T-helper 2 cell treated with Interferon-gamma antibody and Interleukin-4, amounts not matched to agents 100 ng/mL and 5 ng/mL, for 36 hours (primary cell): ENCODE measurements around the gene NKG7. TPM values are rescaled to one million over a fixed set of nuclear protein-coding genes. Genes with fewer than 3 reads are reported as not detected.
"Not testable (repeated sequence)": the region's sequence is repeated elsewhere in the genome, so short reads cannot be mapped to it uniquely, and the experiment has no call there.

Experiments
- intact Hi-C: fragments of 100-400 bp; cut with micrococcal nuclease; formaldehyde crosslinking; loops from one replicate; pipeline ENCODE4 v1.15.1; 2023
- total RNA-seq: library from RNA; stranded (reverse); gene quantifications from 2 replicates; pipeline ENCODE4 v1.2.3, GENCODE V29; 2022

The NKG7 gene
- 135 and 136 TPM in 2 replicates for total RNA-seq

GRCh38 chr19:51372649-51373504 is at the start of gene NKG7:
Gene NKG7, minus strand, starts transcription at chr19:51372654. Its CDS starts 119 bp downstream, at chr19:51372535.
- intact Hi-C loops, result no loop called here

- intact Hi-C loops, result loop anchor here (1.0 kb wide), 1 partner anchor 93 kb away; no protein-coding TSS in a partner anchor
Measured at GRCh38 chr19:51422053-51422448, 49.6 kb upstream of the NKG7 start.

DNA sequence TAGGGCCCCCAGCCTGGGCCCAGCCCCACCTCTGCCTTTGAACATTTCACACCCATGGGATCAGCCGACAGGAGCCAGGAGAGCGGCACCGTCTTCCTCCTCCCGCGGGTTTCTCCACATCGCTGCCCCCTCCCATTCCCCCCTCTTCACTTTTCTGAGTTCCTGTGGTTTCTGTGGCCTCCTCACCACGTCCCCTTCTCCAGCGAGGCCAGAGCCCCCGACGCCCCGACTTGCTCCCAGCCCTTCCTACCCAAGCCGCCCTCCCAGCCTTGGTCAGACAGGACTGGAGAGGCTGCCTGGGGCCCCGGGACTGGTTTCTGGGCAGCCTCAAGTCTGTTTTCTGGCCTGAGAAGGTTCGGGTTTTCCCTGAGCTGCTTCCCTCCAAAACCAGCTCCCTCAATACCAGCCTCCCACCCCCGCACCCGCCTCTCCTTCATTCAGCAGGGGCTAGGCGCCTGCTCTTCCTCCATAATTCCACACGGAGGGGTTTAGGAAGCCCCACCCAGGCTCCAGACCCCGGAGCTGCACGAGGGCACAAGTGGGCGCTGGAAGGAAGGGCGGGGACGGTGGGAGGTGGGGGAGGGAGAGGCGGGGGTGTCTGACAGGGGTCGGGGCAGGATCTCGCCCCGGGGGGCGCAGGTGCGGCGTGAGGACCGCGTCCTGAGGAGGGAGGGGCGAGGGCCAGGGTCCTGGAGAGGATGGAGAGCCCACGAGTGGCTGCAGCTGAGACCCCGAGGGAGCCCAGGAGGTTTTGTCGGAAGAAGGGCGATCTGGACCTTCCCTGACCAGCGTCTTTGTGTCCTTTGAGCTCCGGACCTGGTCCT is 49.0 kb upstream of the NKG7 start:
- intact Hi-C loops, result loop anchor here (1.0 kb wide), 1 partner anchor 94 kb away; no protein-coding TSS in a partner anchor

DNA sequence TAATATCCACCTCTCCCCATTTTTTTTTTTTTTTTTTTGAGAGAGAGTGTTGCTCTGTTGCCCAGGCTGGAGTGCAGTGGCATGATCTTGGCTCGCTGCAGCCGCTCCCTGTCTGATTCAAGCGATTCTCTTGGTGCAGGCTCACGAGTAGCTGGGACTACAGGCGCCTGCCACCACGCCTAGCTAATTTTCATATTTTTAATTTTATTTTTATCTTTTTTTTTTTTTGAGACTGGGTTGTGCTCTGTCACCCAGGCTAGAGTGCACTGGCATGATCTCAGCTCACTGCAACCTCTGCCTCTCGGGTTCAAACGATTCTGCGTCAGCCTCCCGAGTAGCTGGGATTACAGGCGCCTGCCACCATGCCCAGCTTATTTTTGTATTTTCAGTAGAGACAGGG is 48.1 kb upstream of the NKG7 start:
- intact Hi-C loops, result not testable (repeated sequence)

GRCh38 chr19:51418707-51419106 is 46.3 kb upstream of the NKG7 start:
- intact Hi-C loops, result no loop called here

DNA sequence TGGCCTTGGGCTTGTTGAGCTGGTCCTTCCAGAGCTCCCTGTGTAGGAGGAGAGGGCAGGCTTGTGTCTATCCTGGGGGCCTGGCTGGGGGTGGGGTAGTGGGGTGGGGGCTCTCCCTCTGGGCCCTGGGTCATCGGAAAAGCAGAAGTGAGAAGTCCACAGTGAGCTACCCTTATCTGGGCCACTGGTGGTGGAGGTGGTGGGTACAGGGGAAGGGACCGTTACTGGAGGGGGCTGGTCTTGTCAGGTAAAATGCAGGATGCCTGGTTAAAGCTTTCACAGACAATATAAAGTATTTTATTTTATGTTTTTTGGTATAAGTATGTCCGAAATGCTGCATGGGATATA is 45.3 kb upstream of the NKG7 start:
- intact Hi-C loops, result no loop called here

- intact Hi-C loops, result no loop called here
Measured at GRCh38 chr19:51417107-51417809, 44.8 kb upstream of the NKG7 start, which contains the start of gene SIGLEC10. Gene SIGLEC10, minus strand, starts transcription at chr19:51417642. Its CDS starts 61 bp downstream, at chr19:51417581.

DNA sequence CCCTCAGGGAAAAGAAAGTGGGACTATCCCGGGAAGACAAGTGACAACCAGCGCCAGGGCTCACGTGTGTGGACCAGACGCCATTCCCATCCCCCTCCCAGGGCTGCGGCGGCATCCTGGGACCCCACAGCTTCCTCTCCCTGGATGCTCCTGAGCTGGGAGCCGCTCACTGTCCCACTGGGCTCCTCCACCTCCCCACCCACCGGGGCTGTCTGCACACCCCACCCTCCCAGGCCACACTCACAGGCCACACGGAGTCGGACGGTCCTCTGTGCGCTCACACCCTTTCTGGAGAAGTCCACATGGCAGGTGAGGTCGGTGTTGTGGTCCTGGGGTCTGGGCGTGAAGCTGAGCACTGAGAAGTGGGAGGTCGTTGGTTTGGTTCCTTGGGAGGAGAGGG is 44.0 kb upstream of the NKG7 start:
- intact Hi-C loops, result not testable (repeated sequence)

DNA sequence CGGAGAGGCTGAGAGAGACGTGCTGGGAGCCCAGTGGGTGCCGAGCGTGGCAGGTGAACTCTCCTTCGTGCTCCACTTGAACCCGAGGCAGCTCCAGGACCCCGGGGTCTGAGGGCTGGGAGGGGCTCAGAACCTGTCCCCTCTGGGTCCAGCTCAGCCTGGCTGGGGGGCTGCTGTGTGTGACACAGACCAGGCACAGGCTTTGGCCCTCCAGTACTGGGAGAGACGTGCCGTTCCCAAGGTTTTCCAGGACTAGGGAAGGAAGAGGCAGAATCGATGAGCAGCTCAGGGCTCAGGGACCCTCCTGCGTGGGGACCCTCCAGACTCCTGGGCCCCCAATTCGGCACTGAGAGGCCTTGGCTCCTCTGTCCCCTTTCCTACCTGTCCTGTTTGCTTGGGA is 42.7 kb upstream of the NKG7 start:
- intact Hi-C loops, result no loop called here

GRCh38 chr19:51410950-51411748 is 38.7 kb upstream of the NKG7 start:
- intact Hi-C loops, result no loop called here

- intact Hi-C loops, result loop anchor here (2.0 kb wide), 1 partner anchor 69 kb away; no protein-coding TSS in a partner anchor
Measured at GRCh38 chr19:51407511-51408131, 35.2 kb upstream of the NKG7 start.

DNA sequence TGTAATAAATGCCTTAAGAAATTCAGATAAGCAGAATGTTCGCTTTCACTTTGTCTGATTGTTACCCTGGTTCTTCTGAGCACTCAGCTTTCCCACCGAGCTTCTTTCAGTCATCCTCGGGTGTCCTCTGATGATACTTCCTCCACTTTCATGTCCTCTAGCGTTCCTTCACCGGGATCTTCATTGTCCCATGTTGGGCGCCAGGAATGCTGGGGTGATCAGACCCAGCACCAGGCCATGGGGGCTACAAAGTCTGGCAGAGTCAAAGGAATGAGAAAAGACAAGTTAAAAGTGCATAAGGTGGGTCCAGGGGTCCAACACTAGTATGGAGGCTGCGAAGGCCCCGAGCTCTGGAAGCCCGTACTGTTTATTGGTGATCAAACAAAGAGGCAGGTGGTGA is 29.7 kb upstream of the NKG7 start:
- intact Hi-C loops, result no loop called here

GRCh38 chr19:51399936-51400335 is 27.5 kb upstream of the NKG7 start:
- intact Hi-C loops, result not testable (repeated sequence)

DNA sequence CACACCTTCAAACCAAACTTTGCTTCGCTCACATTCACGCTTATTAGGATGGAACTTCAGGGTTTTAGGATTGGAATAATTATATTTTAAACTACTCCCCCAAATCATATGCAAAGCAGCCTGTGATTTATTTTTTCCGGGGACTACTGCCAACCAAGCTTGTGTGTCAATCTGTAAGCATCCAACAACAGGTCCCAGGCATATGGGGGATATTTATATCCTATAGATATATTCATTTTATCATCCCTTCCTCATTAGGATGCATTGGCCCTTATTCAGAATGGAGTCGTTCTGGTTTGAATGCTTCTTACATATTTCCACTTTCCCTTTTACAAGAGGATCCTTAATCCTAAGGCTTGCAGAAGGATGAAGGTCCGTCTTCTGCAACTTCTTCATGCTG is 26.8 kb upstream of the NKG7 start:
- intact Hi-C loops, result no loop called here

DNA sequence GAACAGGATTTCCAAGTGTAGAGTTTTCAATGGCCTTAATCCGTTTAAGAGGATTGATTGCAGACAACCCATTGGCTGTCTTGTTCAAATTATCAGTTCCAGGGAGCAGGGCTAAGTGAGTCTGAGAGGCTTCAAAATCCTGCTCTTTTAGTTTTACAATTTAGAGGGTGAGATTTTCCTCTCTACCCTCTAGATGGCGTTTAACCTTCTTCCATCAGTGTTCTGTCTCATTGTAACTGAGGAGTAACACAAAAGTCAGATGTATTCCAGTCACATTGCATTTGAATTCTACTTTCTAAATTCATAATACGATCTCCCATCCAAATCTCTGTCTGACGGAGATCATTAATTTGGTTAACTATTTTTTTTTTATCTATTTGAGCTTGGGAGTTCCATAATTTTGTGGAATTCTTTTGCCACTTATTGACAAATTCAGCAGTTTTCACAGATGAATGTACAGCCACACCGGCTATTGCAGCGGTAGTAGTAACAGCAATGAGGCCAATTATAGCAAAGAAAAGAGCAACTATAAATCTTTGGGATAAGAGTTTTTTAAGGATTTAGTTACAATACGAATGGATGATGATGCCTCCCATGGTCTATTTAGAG is 25.7 kb upstream of the NKG7 start:
- intact Hi-C loops, result no loop called here

DNA sequence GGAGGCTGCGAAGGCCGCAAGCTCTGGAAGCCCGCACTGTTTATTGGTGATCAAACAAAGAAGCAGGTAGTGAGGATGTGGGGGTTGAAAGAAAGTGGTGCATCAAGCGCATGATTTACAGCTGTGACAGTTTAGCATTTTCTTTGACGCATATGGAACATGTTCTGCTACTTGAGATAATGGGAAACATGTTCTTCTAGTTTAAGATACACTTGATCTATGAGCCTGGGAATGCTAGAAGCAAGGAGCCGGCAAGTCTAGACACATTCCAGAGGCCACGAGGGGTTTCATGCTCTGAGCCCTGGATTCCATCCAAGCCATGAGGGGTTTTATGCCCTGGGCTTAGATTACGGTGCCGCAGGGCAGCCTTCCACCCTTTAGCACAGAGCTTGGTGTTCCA is 25.0 kb upstream of the NKG7 start:
- intact Hi-C loops, result not testable (repeated sequence)

- intact Hi-C loops, result no loop called here
Measured at GRCh38 chr19:51396175-51396574, 23.7 kb upstream of the NKG7 start.

DNA sequence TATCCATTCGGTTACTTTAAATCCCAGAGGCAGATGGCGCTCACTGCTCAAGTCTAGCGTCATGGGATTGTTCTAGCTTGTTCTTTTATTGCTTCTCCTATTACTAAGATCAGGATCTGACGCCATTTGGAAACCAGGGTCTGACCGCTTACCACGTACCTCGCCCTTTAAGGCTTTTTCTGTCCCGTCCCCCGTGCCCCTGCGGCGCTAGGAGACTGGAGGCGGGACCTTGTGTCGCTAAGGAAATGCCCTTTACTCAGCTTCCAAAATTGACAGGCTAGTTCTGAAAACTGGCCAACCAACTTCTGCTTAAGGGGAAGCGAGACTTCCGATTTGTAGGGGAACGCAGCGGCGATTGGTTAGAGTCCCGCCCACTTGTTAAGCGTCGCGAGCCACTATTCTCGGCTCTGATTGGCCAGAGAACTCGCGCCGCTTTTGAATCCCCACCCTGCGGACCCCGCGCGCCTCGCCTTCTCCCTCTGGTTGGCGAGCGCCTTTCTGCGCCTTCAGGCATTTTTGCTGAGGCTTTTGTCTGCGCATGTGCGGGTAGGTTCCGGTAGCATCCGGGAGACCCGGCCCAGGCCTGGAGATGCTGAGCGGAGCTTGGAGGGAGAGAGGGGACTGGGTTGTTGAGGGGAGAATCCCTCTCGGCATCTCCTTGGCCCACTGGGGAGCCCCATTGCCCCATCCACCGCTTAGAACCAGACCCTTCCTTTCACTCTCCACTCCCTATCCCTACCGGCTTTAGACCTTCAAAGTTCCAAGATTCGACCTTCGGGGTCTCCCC is 21.8 kb upstream of the NKG7 start:
- intact Hi-C loops, result loop anchor here (1.0 kb wide), 3 partner anchors 27 to 55 kb away; no protein-coding TSS in a partner anchor

DNA sequence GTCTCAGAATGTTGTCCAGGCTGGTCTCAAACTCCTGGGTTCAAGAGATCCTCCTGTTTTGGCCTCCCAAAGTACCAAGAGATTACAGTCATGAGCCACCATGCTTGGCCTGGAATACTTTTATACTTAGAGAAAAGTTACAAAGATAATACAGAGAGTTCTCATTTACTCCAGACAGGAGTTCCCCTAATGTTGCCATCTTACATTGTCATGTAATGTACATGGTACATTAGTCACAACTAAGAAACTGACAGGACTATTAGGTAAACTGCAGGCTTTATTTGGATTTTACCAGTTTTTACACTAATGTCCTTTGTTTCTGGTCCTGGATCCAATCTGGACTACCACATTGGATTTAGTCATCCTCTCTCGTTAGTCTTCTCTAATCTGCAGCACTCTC is 20.2 kb upstream of the NKG7 start:
- intact Hi-C loops, result no loop called here
